Peyer's patch (tissue), 4 donors: Measurements from ENCODE around the gene ZNF143.

ENCODE experiments used
- POLR2A ChIP-seq, 2 donors: fragments of 450-650 bp; IDR thresholded peaks; one replicate each; pipeline ENCODE4 v1.5.1; 2017; ENCODE audit warnings: antibody characterized with exemption in 2 of 2, mild to moderate bottlenecking in 2 of 2, moderate library complexity in 2 of 2
- TF ChIP-seq, protein P1 (sequence below), 6 experiments: fragments of 450-650 bp in 4 of 6; fragments of 200-600 bp in 2 of 6; sonication (generic) in 1 of 6; IDR thresholded peaks; one replicate each; pipeline ENCODE4 v1.5.1; 2017 to 2019; ENCODE audit warnings: antibody characterized with exemption in 6 of 6, mild to moderate bottlenecking in 3 of 6, moderate library complexity in 1 of 6

DNA sequence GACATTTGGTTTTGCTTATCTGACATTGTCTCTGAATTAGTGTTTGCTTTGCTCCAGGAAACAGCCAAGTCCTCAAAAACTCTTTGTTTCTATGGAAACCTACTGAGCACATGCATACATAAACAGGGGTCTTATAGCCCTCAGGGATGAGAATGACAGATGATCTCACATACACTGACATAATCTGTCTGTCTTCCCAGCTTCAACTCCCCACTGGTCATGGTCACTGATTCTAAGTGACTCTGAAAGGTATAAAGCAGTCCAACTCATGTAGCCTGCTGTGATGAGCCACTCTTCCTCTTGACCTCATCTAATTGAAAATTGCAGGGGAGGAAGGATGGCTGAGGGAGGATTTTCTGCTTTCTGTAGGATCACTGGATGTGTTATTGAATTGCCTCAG is 12.6 kb downstream of the ZNF143 start:
- TF ChIP-seq, protein P1, sequence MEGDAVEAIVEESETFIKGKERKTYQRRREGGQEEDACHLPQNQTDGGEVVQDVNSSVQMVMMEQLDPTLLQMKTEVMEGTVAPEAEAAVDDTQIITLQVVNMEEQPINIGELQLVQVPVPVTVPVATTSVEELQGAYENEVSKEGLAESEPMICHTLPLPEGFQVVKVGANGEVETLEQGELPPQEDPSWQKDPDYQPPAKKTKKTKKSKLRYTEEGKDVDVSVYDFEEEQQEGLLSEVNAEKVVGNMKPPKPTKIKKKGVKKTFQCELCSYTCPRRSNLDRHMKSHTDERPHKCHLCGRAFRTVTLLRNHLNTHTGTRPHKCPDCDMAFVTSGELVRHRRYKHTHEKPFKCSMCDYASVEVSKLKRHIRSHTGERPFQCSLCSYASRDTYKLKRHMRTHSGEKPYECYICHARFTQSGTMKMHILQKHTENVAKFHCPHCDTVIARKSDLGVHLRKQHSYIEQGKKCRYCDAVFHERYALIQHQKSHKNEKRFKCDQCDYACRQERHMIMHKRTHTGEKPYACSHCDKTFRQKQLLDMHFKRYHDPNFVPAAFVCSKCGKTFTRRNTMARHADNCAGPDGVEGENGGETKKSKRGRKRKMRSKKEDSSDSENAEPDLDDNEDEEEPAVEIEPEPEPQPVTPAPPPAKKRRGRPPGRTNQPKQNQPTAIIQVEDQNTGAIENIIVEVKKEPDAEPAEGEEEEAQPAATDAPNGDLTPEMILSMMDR (IDR thresholded peaks at IDR 0.05) = no peak
- TF ChIP-seq POLR2A (IDR thresholded peaks at IDR 0.05) = no peak
